Suprapubic skin (tissue), 4 donors: Measurements from ENCODE around the gene BIVM. TPM values are rescaled to one million over a fixed set of nuclear protein-coding genes. Genes with fewer than 3 reads are reported as not detected.

Experiments
- DNase-seq, 2 donors: peaks; one replicate each; pipeline ENCODE4 v3.0.0-alpha.2; 2019; ENCODE audit warnings: low spot score in 2 of 2
- H3K27ac ChIP-seq: fragments of 200-600 bp; sonication (generic); one replicate; pipeline ENCODE4 v1.5.1; 2019
- H3K27me3 ChIP-seq: fragments of 200-600 bp; sonication (generic); one replicate; pipeline ENCODE4 v1.5.1; 2019
- H3K36me3 ChIP-seq: fragments of 200-600 bp; sonication (generic); one replicate; pipeline ENCODE4 v1.5.1; 2019
- H3K4me1 ChIP-seq: fragments of 200-600 bp; sonication (generic); one replicate; pipeline ENCODE4 v1.5.1; 2019
- H3K4me3 ChIP-seq: fragments of 200-600 bp; sonication (generic); one replicate; pipeline ENCODE4 v1.5.1; 2019; ENCODE audit warnings: mild to moderate bottlenecking
- H3K9me3 ChIP-seq: fragments of 200-600 bp; sonication (generic); one replicate; pipeline ENCODE4 v1.5.1; 2019
- EP300 ChIP-seq: sonication (generic); formaldehyde crosslinking; IDR thresholded peaks from one replicate; pipeline ENCODE4 v1.6.1; 2017; ENCODE audit warnings: antibody characterized with exemption
- POLR2A ChIP-seq, 2 donors: fragments of 450-650 bp; IDR thresholded peaks; one replicate each; pipeline ENCODE4 v1.6.1; 2017; ENCODE audit warnings: antibody characterized with exemption in 2 of 2, mild to moderate bottlenecking in 2 of 2, moderate library complexity in 2 of 2
- POLR2AphosphoS5 ChIP-seq, 3 donors: sonication (generic); formaldehyde crosslinking; IDR thresholded peaks; one replicate each; pipeline ENCODE4 v1.6.1; 2017; ENCODE audit warnings: antibody characterized with exemption in 3 of 3
- WGBS: methylation state at CpG from one replicate; pipeline ENCODE4 v1.1.5; 2018; 5-methylcytosine and 5-hydroxymethylcytosine counted together
- total RNA-seq, 4 donors: library from RNA; depleted of rRNA; stranded (reverse); fragments of >200 nt; gene quantifications; one replicate each; pipeline ENCODE4 v1.1.0, GENCODE V29; 2016
- TF ChIP-seq, protein P1 (sequence below), 2 donors: fragments of 200-600 bp in 1 of 2; fragments of 450-650 bp in 1 of 2; sonication (generic) in 1 of 2; IDR thresholded peaks; one replicate each; pipeline ENCODE4 v1.5.1; 2016 to 2019; ENCODE audit warnings: antibody characterized with exemption in 2 of 2, mild to moderate bottlenecking in 1 of 2, moderate library complexity in 1 of 2

Gene BIVM
- total RNA-seq, 4 donors from 2014 or later = 3.3 to 21.1 (median 7.3) TPM

DNA sequence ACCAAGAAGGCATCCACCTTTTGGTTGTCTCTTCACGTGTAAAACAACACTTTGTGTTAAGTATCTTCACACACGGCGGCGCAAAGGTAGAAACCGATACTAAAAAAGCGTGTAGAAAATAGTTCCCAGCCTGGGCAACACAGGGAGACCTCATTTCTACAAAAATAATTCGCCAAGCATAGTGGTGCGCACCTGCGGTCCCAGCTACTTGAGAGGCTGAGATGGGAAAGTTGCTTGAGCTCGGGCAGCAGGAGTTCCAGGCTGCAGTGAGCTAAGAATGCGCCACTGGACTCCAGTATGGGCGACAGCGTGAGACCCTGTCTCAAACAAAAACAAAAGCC lies 46.3 kb downstream of the BIVM start:
- Histone ChIP-seq H3K36me3 (peaks cover 4% of the 10 kb centered on the region), H3K4me1 (peaks cover 25% of the 10 kb centered on the region), H3K9me3 (no peaks in the 10 kb centered on the region), H3K27me3 (no peaks in the 10 kb centered on the region), H3K27ac (peak overlapping the region; percentile 97), H3K4me3 (peak overlapping the region; percentile 93)
- WGBS = 4% methylated on average over 13 of the region's 13 CpGs
- TF ChIP-seq POLR2AphosphoS5 (IDR thresholded peaks at IDR 0.05) = no peak
- DNase-seq = no peak

DNA sequence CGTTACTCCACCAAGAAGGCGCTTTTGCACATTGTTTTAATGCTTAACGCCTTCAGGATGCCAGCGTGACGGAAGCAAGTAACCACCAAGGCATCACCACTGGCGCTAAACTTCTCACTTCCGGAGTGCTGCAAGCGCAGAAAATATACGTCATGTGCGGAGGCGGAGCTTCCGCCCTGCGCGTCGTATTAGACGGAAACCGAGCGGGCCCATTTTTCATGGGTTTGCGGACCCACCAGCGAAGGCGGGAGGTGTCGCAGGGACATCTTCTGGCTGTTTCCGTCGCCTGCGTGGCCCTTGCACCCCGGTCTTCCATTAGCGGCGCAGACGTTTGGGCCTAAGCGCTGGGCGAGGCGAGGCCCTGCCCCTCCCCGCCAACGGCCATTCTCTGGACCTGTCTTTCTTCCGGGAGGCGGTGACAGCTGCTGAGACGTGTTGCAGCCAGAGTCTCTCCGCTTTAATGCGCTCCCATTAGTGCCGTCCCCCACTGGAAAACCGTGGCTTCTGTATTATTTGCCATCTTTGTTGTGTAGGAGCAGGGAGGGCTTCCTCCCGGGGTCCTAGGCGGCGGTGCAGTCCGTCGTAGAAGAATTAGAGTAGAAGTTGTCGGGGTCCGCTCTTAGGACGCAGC lies 46.8 kb downstream of the BIVM start, which contains the start of gene ERCC5:
Gene ERCC5 (plus strand): TSS at position 403 of the 631 bp plus-strand sequence. CDS start 235 bp downstream, outside the sequence.
- DNase-seq = peak; percentile 96 to 97
- Histone ChIP-seq H3K4me3 (peak within 1 kb of the TSS; percentile 93), H3K36me3 (peaks cover 3% of the 10 kb centered on the region), H3K27me3 (no peaks in the 10 kb centered on the region), H3K4me1 (peaks cover 27% of the 10 kb centered on the region), H3K9me3 (no peaks in the 10 kb centered on the region), H3K27ac (peak within 1 kb of the TSS; percentile 97)
- WGBS = under 1% methylated on average over 31 of the region's 49 CpGs
- TF ChIP-seq, protein P1, sequence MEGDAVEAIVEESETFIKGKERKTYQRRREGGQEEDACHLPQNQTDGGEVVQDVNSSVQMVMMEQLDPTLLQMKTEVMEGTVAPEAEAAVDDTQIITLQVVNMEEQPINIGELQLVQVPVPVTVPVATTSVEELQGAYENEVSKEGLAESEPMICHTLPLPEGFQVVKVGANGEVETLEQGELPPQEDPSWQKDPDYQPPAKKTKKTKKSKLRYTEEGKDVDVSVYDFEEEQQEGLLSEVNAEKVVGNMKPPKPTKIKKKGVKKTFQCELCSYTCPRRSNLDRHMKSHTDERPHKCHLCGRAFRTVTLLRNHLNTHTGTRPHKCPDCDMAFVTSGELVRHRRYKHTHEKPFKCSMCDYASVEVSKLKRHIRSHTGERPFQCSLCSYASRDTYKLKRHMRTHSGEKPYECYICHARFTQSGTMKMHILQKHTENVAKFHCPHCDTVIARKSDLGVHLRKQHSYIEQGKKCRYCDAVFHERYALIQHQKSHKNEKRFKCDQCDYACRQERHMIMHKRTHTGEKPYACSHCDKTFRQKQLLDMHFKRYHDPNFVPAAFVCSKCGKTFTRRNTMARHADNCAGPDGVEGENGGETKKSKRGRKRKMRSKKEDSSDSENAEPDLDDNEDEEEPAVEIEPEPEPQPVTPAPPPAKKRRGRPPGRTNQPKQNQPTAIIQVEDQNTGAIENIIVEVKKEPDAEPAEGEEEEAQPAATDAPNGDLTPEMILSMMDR (IDR thresholded peaks at IDR 0.05) = no peak
- TF ChIP-seq EP300 = no peak
- peak; percentile 58 to 99 (median 94) for TF ChIP-seq POLR2AphosphoS5 (IDR thresholded peaks at IDR 0.05)
- TF ChIP-seq POLR2A (IDR thresholded peaks at IDR 0.05) = peak; percentile 35 to 71

GRCh38 chr13:102846261-102847015 lies 47.5 kb downstream of the BIVM start:
- WGBS = under 1% methylated on average over 29 of the region's 31 CpGs
- H3K9me3 ChIP-seq = no peaks in the 10 kb centered on the region
- peak; percentile 72 to 81 for DNase-seq
- H3K4me3 ChIP-seq = peak overlapping the region; percentile 93
- peaks cover 27% of the 10 kb centered on the region for H3K4me1 ChIP-seq
- no peaks in the 10 kb centered on the region for H3K36me3 ChIP-seq
- H3K27me3 ChIP-seq = no peaks in the 10 kb centered on the region
- TF ChIP-seq, protein P1 (IDR thresholded peaks at IDR 0.05) = no peak
- no peak for TF ChIP-seq POLR2AphosphoS5 (IDR thresholded peaks at IDR 0.05)
- TF ChIP-seq POLR2A (IDR thresholded peaks at IDR 0.05) = no peak
- no peak for TF ChIP-seq EP300
- H3K27ac ChIP-seq = peak overlapping the region; percentile 97

DNA sequence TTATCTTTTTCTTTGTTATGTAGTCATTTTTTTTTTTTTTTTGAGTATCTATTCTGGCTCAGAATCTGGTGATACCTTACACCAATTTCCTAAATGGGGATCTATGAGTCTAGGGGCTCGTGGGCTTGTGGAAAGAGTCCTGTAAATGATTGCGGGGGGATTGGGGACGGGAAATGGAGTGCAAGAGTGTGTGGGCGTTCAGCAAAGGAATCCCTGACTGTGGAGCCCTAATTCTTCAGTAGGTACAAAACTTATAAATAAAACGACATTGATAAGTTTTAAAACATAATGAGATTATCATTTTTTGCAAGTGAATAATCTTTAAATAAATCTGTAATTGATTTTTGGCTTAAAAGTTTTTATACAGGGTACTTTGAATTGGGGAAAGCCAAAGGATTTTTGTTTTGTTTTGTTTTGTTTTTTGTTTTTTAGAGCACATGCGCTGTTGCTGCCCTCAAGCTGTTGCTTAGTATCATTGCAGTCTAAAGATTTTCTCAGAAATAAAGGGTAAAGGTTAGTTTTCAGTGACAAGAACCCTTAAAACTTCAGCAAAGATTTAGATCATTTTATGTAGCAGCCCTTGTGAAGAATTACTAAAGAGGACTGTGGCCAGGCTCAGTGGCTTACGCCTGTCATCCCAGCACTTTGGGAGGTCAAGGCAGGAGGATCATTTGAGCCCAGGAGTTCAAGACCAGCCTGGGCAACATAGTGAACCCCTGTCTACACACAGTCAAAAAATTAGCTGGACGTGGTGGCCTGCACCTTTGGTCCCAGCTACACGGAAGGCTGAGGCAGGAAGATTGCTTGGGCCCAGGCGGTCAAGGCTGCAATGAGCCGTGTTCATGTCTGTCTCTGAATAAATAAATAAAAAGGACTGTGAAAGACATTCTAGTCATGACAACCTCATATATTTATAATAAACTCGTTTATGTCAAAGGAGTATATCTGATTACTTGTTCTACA lies 48.6 kb downstream of the BIVM start:
- Histone ChIP-seq H3K27ac (peak overlapping the region; percentile 97), H3K4me1 (peaks cover 27% of the 10 kb centered on the region), H3K4me3 (peak overlapping the region; percentile 93), H3K36me3 (peaks cover 2% of the 10 kb centered on the region), H3K27me3 (no peaks in the 10 kb centered on the region), H3K9me3 (no peaks in the 10 kb centered on the region)
- TF ChIP-seq POLR2A (IDR thresholded peaks at IDR 0.05) = no peak
- TF ChIP-seq, protein P1 (IDR thresholded peaks at IDR 0.05) = peak; percentile 21 to 70
- DNase-seq = no peak
- 19% methylated on average over 12 of the region's 12 CpGs for WGBS

DNA sequence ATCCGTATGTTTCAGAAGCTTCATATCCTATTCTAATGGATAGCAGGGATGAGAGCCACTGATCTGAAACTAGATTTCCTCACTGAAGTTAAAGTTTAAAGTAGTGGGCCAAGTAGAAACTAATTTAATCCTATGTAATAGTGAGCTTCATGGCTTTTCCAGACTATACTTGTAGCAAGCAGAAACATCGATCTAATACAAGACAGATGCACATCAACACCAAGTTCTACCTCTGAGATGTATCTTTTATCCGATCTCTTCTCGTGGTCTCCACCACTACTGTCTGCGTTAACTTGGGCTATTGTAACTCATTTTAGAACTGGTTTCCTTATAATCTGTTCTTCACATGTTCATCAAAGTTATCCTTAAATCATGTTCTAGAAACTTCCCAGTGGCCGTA lies 50.0 kb downstream of the BIVM start:
- Histone ChIP-seq H3K4me3 (no peak overlapping the region), H3K36me3 (peaks cover 15% of the 10 kb centered on the region), H3K27ac (no peak overlapping the region), H3K27me3 (no peaks in the 10 kb centered on the region), H3K9me3 (no peaks in the 10 kb centered on the region), H3K4me1 (peaks cover 27% of the 10 kb centered on the region)
- DNase-seq = no peak
- WGBS = 82% methylated on average over 6 of the region's 6 CpGs
- TF ChIP-seq, protein P1 (IDR thresholded peaks at IDR 0.05) = no peak
- no peak for TF ChIP-seq POLR2A (IDR thresholded peaks at IDR 0.05)
- TF ChIP-seq EP300 = no peak
- TF ChIP-seq POLR2AphosphoS5 (IDR thresholded peaks at IDR 0.05) = no peak
